Sigmoid colon (tissue), 7 donors: Measurements from ENCODE around the gene TOP3B. TPM values are rescaled to one million over a fixed set of nuclear protein-coding genes. Genes with fewer than 3 reads are reported as not detected.

Source experiments
- DNase-seq: peaks from one replicate; pipeline ENCODE4 v3.0.0-alpha.2; 2019
- H3K27ac ChIP-seq, 4 donors: fragments of 200-600 bp; sonication (generic); one replicate each; pipeline ENCODE4 v1.5.1; 2016 to 2019; ENCODE audit warnings: mild to moderate bottlenecking in 1 of 4
- H3K27me3 ChIP-seq, 3 donors: fragments of 200-600 bp; sonication (generic); one replicate each; pipeline ENCODE4 v1.5.1; 2019; ENCODE audit warnings: mild to moderate bottlenecking in 1 of 3
- H3K36me3 ChIP-seq, 4 donors: fragments of 200-600 bp; sonication (generic); one replicate each; pipeline ENCODE4 v1.5.1; 2016 to 2019
- H3K4me1 ChIP-seq, 4 donors: fragments of 200-600 bp; sonication (generic); one replicate each; pipeline ENCODE4 v1.5.1; 2017 to 2019
- H3K4me3 ChIP-seq, 4 donors: fragments of 200-600 bp; sonication (generic); one replicate each; pipeline ENCODE4 v1.5.1; 2017 to 2019; ENCODE audit warnings: mild to moderate bottlenecking in 2 of 4, moderate library complexity in 1 of 4
- H3K9me3 ChIP-seq, 4 donors: fragments of 200-600 bp in 3 of 4; sonication (generic) in 3 of 4; one replicate each; pipeline versions ENCODE4 v1.5.1 to v1.6.1; 2013 to 2019
- CTCF ChIP-seq, 4 experiments: fragments of 450-650 bp in 3 of 4; fragments of 200-600 bp in 1 of 4; IDR thresholded peaks; one replicate each; pipeline ENCODE4 v1.5.1; 2016 to 2019; ENCODE audit warnings: antibody characterized with exemption in 4 of 4, mild to moderate bottlenecking in 3 of 4, moderate library complexity in 2 of 4
- EP300 ChIP-seq, 4 donors: sonication (generic); formaldehyde crosslinking; IDR thresholded peaks; one replicate each; pipeline ENCODE4 v1.6.1; 2017; ENCODE audit warnings: antibody characterized with exemption in 4 of 4
- POLR2A ChIP-seq, 2 donors: fragments of 450-650 bp; IDR thresholded peaks; one replicate each; pipeline ENCODE4 v1.6.1; 2016; ENCODE audit warnings: antibody characterized with exemption in 2 of 2, mild to moderate bottlenecking in 2 of 2, moderate library complexity in 2 of 2
- POLR2AphosphoS5 ChIP-seq, 4 donors: sonication (generic); formaldehyde crosslinking; IDR thresholded peaks; one replicate each; pipeline ENCODE4 v1.6.1; 2017; ENCODE audit warnings: antibody characterized with exemption in 4 of 4
- WGBS, 2 donors: extraction: QIAGEN DNeasy Blood & Tissue Kit; methylation state at CpG; one replicate each; pipeline ENCODE4 v1.1.7; 2013; 5-methylcytosine and 5-hydroxymethylcytosine counted together
- intact Hi-C: fragments of 100-400 bp; cut with DNase I; formaldehyde crosslinking; loops from one replicate; pipeline ENCODE4 v1.15.1; 2023
- polyA plus RNA-seq, 3 donors: library from polyadenylated mRNA; stranded (reverse); fragments of 200-250 nt; gene quantifications; one replicate each; pipeline ENCODE4 v1.2.3, GENCODE V29; 2013
- total RNA-seq, 4 donors: library from RNA; depleted of rRNA; stranded (reverse); fragments of >200 nt; gene quantifications; one replicate each; pipeline ENCODE4 v1.1.0, GENCODE V29; 2016
- donor health status: healthy with polysubstance abuse.
- donor health status: Bipolar disorder and iron deficiency.
- donor health status: healthy.

TOP3B gene
- total and polyA plus RNA-seq, 7 donors: 3.5 to 45.1 (median 17.9) TPM

- TF ChIP-seq CTCF (IDR thresholded peaks at IDR 0.05) (no peak), EP300 (IDR thresholded peaks at IDR 0.05) (no peak), POLR2A (IDR thresholded peaks at IDR 0.05) (no peak), POLR2AphosphoS5 (IDR thresholded peaks at IDR 0.05) (no peak)
- intact Hi-C loops: no loop called here
Measured at GRCh38 chr22:21936151-21936775, 46.3 kb downstream of the TOP3B start.

GRCh38 chr22:21933910-21934309 is 48.7 kb downstream of the TOP3B start:
- Histone ChIP-seq H3K27ac (peak overlapping the region in 1 of 4 donors; percentile 18), H3K4me3 (no peak overlapping the region), H3K27me3 (no peaks in the 10 kb centered on the region), H3K36me3 (peaks cover 36 to 65% (median 45%) of the 10 kb centered on the region in 4 donors), H3K4me1 (peaks cover 0 to 34% (median 25%) of the 10 kb centered on the region in 4 donors), H3K9me3 (no peaks in the 10 kb centered on the region)
- no peak for TF ChIP-seq POLR2AphosphoS5 (IDR thresholded peaks at IDR 0.05)
- no peak for TF ChIP-seq CTCF (IDR thresholded peaks at IDR 0.05)
- no peak for TF ChIP-seq POLR2A (IDR thresholded peaks at IDR 0.05)
- no peak for TF ChIP-seq EP300 (IDR thresholded peaks at IDR 0.05)
- intact Hi-C loops: loop anchor here (1.0 kb wide), 1 partner anchor 221 kb away; no protein-coding TSS in a partner anchor
- 97 to 98% methylated on average over 19 of the region's 19 CpGs for WGBS, 2 donors
- no peak for DNase-seq

More at GRCh38 chr22:21936151-21936775, 46.3 kb downstream of the TOP3B start:
- 70 to 91% methylated on average over 15 of the region's 15 CpGs for WGBS, 2 donors
- Histone ChIP-seq H3K27me3 (no peaks in the 10 kb centered on the region), H3K36me3 (peaks cover 18 to 41% (median 25%) of the 10 kb centered on the region in 4 donors), H3K4me1 (peaks cover 0 to 53% (median 39%) of the 10 kb centered on the region in 4 donors), H3K9me3 (no peaks in the 10 kb centered on the region), H3K27ac (peak overlapping the region; percentile 94 to 96 (median 94)), H3K4me3 (no peak overlapping the region)
- no peak for DNase-seq

- H3K27ac ChIP-seq: no peak overlapping the region
- H3K36me3 ChIP-seq: peaks cover 36 to 69% (median 49%) of the 10 kb centered on the region in 4 donors
Measured at GRCh38 chr22:21933413-21933812, 49.2 kb downstream of the TOP3B start.

GRCh38 chr22:21932347-21932746 is 50.2 kb downstream of the TOP3B start:
- Histone ChIP-seq H3K36me3 (peaks cover 36 to 78% (median 49%) of the 10 kb centered on the region in 4 donors), H3K4me1 (peaks cover 0 to 20% (median 13%) of the 10 kb centered on the region in 4 donors), H3K9me3 (no peaks in the 10 kb centered on the region), H3K27ac (no peak overlapping the region), H3K4me3 (no peak overlapping the region), H3K27me3 (no peaks in the 10 kb centered on the region)
- intact Hi-C loops: no loop called here
- WGBS, 2 donors: 94% methylated on average over 3 of the region's 3 CpGs
- no peak for DNase-seq
- TF ChIP-seq EP300 (IDR thresholded peaks at IDR 0.05): no peak
- TF ChIP-seq POLR2AphosphoS5 (IDR thresholded peaks at IDR 0.05): no peak
- TF ChIP-seq POLR2A (IDR thresholded peaks at IDR 0.05): no peak
- no peak for TF ChIP-seq CTCF (IDR thresholded peaks at IDR 0.05)

More at GRCh38 chr22:21933413-21933812, 49.2 kb downstream of the TOP3B start:
- DNase-seq: no peak
- Histone ChIP-seq H3K4me1 (peaks cover 0 to 29% (median 20%) of the 10 kb centered on the region in 4 donors), H3K9me3 (no peaks in the 10 kb centered on the region), H3K27me3 (no peaks in the 10 kb centered on the region), H3K4me3 (no peak overlapping the region)
- intact Hi-C loops: no loop called here
- 94% methylated on average over 23 of the region's 23 CpGs for WGBS, 2 donors
- TF ChIP-seq POLR2AphosphoS5 (IDR thresholded peaks at IDR 0.05) (no peak), CTCF (IDR thresholded peaks at IDR 0.05) (no peak), POLR2A (IDR thresholded peaks at IDR 0.05) (no peak), EP300 (IDR thresholded peaks at IDR 0.05) (no peak)
